Duodenal mucosa (tissue), 2 donors: Measurements from ENCODE around the gene SLC25A20.

Source experiments
- H3K27ac ChIP-seq: one replicate; pipeline ENCODE4 v1.7.0; 2013; ENCODE audit warnings: low read depth, low read length
- H3K27me3 ChIP-seq, 2 donors: one replicate each; pipeline ENCODE4 v1.7.0; 2013; ENCODE audit warnings: low read length in 2 of 2, control low read depth in 1 of 2; ENCODE audit not compliant: insufficient read depth in 2 of 2, control insufficient read depth in 1 of 2
- H3K36me3 ChIP-seq, 2 donors: one replicate each; pipeline ENCODE4 v1.7.0; 2013; ENCODE audit warnings: low read length in 2 of 2, control low read depth in 1 of 2; ENCODE audit not compliant: insufficient read depth in 2 of 2, control insufficient read depth in 1 of 2
- H3K4me1 ChIP-seq, 2 donors: one replicate each; pipeline ENCODE4 v1.7.0; 2013; ENCODE audit warnings: low read length in 2 of 2, control low read depth in 1 of 2; ENCODE audit not compliant: insufficient read depth in 2 of 2, control insufficient read depth in 1 of 2
- H3K4me3 ChIP-seq, 2 donors: one replicate each; pipeline ENCODE4 v1.7.0; 2013; ENCODE audit warnings: low read length in 2 of 2, low read depth in 1 of 2
- H3K9ac ChIP-seq, 2 donors: one replicate each; pipeline ENCODE4 v1.7.0; 2013; ENCODE audit warnings: low read length in 2 of 2, low read depth in 1 of 2
- H3K9me3 ChIP-seq, 2 donors: one replicate each; pipeline ENCODE4 v1.7.0; 2013; ENCODE audit warnings: low read length in 2 of 2, control low read depth in 1 of 2; ENCODE audit not compliant: control insufficient read depth in 1 of 2

The SLC25A20 gene

GRCh38 chr3:48863122-48863521 is 35.6 kb downstream of the SLC25A20 start:
- Histone ChIP-seq H3K27me3 (no peaks in the 10 kb centered on the region), H3K4me3 (no peak overlapping the region), H3K4me1 (no peaks in the 10 kb centered on the region), H3K36me3 (peaks cover 19 to 33% of the 10 kb centered on the region in 2 donors), H3K27ac (no peak overlapping the region), H3K9me3 (no peaks in the 10 kb centered on the region), H3K9ac (no peak overlapping the region)

- Histone ChIP-seq H3K36me3 (peaks cover 27 to 37% of the 10 kb centered on the region in 2 donors), H3K9me3 (no peaks in the 10 kb centered on the region), H3K4me1 (peaks cover 5 to 8% of the 10 kb centered on the region in 2 donors), H3K27ac (no peak overlapping the region), H3K27me3 (no peaks in the 10 kb centered on the region), H3K9ac (no peak overlapping the region), H3K4me3 (no peak overlapping the region)
Observed at GRCh38 chr3:48859206-48859605, 39.5 kb downstream of the SLC25A20 start.

DNA sequence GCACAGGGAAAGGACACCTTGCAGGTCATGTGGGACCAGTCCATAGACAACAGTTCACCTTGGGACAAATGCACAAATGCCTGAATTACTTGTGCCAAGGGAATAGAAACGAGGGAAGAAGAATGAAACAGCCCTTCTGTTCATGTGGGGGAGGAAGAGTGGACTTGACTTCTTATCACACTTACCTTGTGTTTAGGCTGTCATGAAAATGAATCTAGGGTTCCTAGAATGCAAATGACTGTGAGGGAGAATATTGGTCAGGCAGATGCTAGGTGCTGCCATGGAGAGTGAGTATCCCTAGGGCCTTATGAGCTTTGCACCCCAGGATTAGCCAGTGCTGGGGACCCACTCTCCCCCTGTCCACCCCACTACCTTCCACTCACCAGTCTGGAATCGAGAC is 40.0 kb downstream of the SLC25A20 start:
- peaks cover 27 to 37% of the 10 kb centered on the region in 2 donors for H3K36me3 ChIP-seq
- H3K27ac ChIP-seq = no peak overlapping the region
- H3K4me3 ChIP-seq = no peak overlapping the region
- peaks cover 10 to 13% of the 10 kb centered on the region in 2 donors for H3K4me1 ChIP-seq
- H3K9ac ChIP-seq = no peak overlapping the region
- no peaks in the 10 kb centered on the region for H3K9me3 ChIP-seq
- H3K27me3 ChIP-seq = no peaks in the 10 kb centered on the region

- H3K9me3 ChIP-seq = no peaks in the 10 kb centered on the region
- no peak overlapping the region for H3K4me3 ChIP-seq
- no peak overlapping the region for H3K9ac ChIP-seq
- H3K27me3 ChIP-seq = no peaks in the 10 kb centered on the region
- H3K27ac ChIP-seq = no peak overlapping the region
- peaks cover 27 to 36% of the 10 kb centered on the region in 2 donors for H3K36me3 ChIP-seq
- H3K4me1 ChIP-seq = peaks cover 14% of the 10 kb centered on the region in 2 donors
Observed at GRCh38 chr3:48857641-48858040, 41.0 kb downstream of the SLC25A20 start.

GRCh38 chr3:48856469-48856868 is 42.2 kb downstream of the SLC25A20 start:
- Histone ChIP-seq H3K27me3 (no peaks in the 10 kb centered on the region), H3K36me3 (peaks cover 22 to 31% of the 10 kb centered on the region in 2 donors), H3K27ac (no peak overlapping the region), H3K4me3 (no peak overlapping the region), H3K9me3 (no peaks in the 10 kb centered on the region), H3K4me1 (peaks cover 14% of the 10 kb centered on the region in 2 donors), H3K9ac (no peak overlapping the region)

- Histone ChIP-seq H3K4me3 (no peak overlapping the region), H3K27me3 (no peaks in the 10 kb centered on the region), H3K4me1 (peaks cover 14% of the 10 kb centered on the region in 2 donors), H3K9me3 (no peaks in the 10 kb centered on the region), H3K27ac (no peak overlapping the region), H3K9ac (no peak overlapping the region), H3K36me3 (peaks cover 22 to 31% of the 10 kb centered on the region in 2 donors)
Observed at GRCh38 chr3:48855681-48856447, 42.8 kb downstream of the SLC25A20 start.

- H3K27me3 ChIP-seq = no peaks in the 10 kb centered on the region
- peaks cover 3 to 6% of the 10 kb centered on the region in 2 donors for H3K36me3 ChIP-seq
- peaks cover 17 to 24% of the 10 kb centered on the region in 2 donors for H3K4me1 ChIP-seq
- H3K4me3 ChIP-seq = no peak overlapping the region
- no peaks in the 10 kb centered on the region for H3K9me3 ChIP-seq
- no peak overlapping the region for H3K9ac ChIP-seq
- no peak overlapping the region for H3K27ac ChIP-seq
Observed at GRCh38 chr3:48852151-48852550, 46.5 kb downstream of the SLC25A20 start.

DNA sequence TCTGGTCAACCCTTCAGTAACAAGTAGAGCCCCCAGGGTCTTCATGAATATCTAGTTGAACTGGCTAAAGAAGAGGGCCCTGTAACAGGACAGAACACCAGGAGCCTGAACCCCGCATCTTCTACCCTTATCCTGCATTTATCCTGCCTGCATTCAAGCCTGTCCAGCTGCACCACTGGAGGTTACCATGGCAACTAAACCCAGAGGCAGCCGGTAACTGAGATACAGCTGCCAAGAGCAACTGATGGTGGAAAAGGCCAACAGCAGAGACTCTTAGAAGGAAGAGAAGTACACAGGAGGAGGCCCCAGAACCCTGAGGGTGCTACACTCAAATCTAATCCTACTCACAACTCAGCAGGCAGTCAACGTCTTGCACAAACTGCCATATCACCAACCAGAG is 47.3 kb downstream of the SLC25A20 start:
- Histone ChIP-seq H3K4me3 (no peak overlapping the region), H3K27me3 (no peaks in the 10 kb centered on the region), H3K9me3 (no peaks in the 10 kb centered on the region), H3K36me3 (peaks cover 0 to 4% of the 10 kb centered on the region in 2 donors), H3K4me1 (peaks cover 18 to 26% of the 10 kb centered on the region in 2 donors), H3K27ac (no peak overlapping the region), H3K9ac (no peak overlapping the region)

DNA sequence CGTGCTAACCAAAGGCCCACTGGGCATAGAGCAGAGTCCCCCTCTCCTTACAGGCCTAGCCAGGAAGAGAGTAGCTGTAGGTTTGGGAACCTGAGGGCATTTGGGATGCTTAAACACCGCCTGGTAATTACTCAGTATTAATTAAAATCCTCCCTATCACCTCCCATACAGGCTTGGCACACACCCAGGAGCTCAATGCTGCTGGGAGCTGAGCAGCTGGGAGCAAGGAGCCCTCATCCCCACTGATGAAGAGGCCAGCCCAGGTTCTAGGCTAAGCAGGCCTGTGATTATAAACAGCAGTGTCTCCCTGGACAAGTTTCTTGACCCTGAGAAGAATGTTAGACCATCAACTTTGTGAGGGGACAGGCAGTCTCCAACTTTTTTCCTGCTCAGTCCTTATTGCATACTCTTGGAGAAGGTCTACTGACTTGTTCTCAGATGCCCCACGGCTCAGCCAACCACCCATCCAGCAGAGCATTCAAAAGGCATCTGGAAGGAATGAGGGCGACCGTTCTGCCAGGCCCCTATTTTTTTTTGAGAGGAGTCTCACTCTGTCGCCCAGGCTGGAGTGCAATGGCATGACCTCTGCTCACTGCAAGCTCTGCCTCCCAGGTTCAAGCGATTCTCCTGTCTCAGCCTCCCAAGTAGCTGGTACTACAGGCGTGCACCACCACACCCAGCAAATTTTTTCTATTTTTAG is 49.7 kb downstream of the SLC25A20 start:
- peak overlapping the region in 1 of 2 donors; percentile 74 for H3K9ac ChIP-seq
- no peaks in the 10 kb centered on the region for H3K27me3 ChIP-seq
- H3K36me3 ChIP-seq = peaks cover 0 to 4% of the 10 kb centered on the region in 2 donors
- peaks cover 28 to 31% of the 10 kb centered on the region in 2 donors for H3K4me1 ChIP-seq
- H3K9me3 ChIP-seq = no peaks in the 10 kb centered on the region
- no peak overlapping the region for H3K4me3 ChIP-seq
- no peak overlapping the region for H3K27ac ChIP-seq
